H1 (cell line): ENCODE measurements around the gene KLHL7.

Experiments
- BACH1 ChIP-seq: IDR thresholded peaks from 2 replicates; pipeline ENCODE4 v1.6.1; 2012; ENCODE audit warnings: low read length, improper control_type of control experiment
- CTCF ChIP-seq, 3 experiments: IDR thresholded peaks; 1 replicate in 2 of 3; 2 replicates in 1 of 3; pipeline versions ENCODE4 v1.5.1 to v1.6.1; 2011; ENCODE audit warnings: low read length in 3 of 3, mild to moderate bottlenecking in 3 of 3, inconsistent platforms in 2 of 3, low read depth in 1 of 3, moderate library complexity in 1 of 3; ENCODE audit not compliant: insufficient read depth in 1 of 3; ENCODE audit errors: control extremely low read depth in 1 of 3
- EZH2 ChIP-seq: fragments of 200-600 bp; sonication (generic); IDR thresholded peaks from 2 replicates; pipeline ENCODE4 v1.7.1; 2012; ENCODE audit warnings: low read depth, mild to moderate bottlenecking, moderate library complexity, low read length, inconsistent platforms; ENCODE audit not compliant: severe bottlenecking
- HDAC2 ChIP-seq, 2 experiments: fragments of 300-600 bp in 1 of 2; sonication (generic) in 1 of 2; IDR thresholded peaks; 2 replicates each; pipeline ENCODE4 v1.6.1; 2011 to 2012; ENCODE audit warnings: low read depth in 2 of 2, low read length in 2 of 2, mild to moderate bottlenecking in 2 of 2, moderate library complexity in 2 of 2, borderline replicate concordance in 1 of 2, inconsistent platforms in 1 of 2
- MAX ChIP-seq: IDR thresholded peaks from 2 replicates; pipeline ENCODE4 v1.6.1; 2012; ENCODE audit warnings: inconsistent platforms
- POLR2A ChIP-seq, 2 experiments: IDR thresholded peaks; 1 replicate in 1 of 2; 2 replicates in 1 of 2; pipeline ENCODE4 v1.6.1; 2011; ENCODE audit warnings: low read depth in 2 of 2, low read length in 2 of 2, mild to moderate bottlenecking in 2 of 2; ENCODE audit errors: control extremely low read depth in 1 of 2
- POLR2AphosphoS5 ChIP-seq: IDR thresholded peaks from 2 replicates; pipeline ENCODE4 v1.6.1; 2011; ENCODE audit warnings: low read depth, low read length
- POU5F1 ChIP-seq: IDR thresholded peaks from 2 replicates; pipeline ENCODE4 v1.6.1; 2011; ENCODE audit warnings: low read depth, mild to moderate bottlenecking, low read length, moderate library complexity
- SP2 ChIP-seq: IDR thresholded peaks from 2 replicates; pipeline ENCODE4 v1.6.1; 2012; ENCODE audit warnings: mild to moderate bottlenecking, low read length, inconsistent platforms
- USF2 ChIP-seq: IDR thresholded peaks from 2 replicates; pipeline ENCODE4 v1.6.1; 2011; ENCODE audit warnings: low read length, improper control_type of control experiment

- TF ChIP-seq POLR2A (IDR thresholded peaks at IDR 0.05; ENCODE audit: control extremely low read depth in 1 of 2, low read depth in 2 of 2, low read length in 2 of 2) (no peak), CTCF (IDR thresholded peaks at IDR 0.05; ENCODE audit: control extremely low read depth in 1 of 3, insufficient read depth in 1 of 3, low read depth in 1 of 3, low read length in 3 of 3) (no peak), POU5F1 (no peak), POLR2AphosphoS5 (no peak), EZH2 (no peak), MAX (no peak), HDAC2 (IDR thresholded peaks at IDR 0.05; ENCODE audit: borderline replicate concordance in 1 of 2, low read depth in 2 of 2, low read length in 2 of 2) (no peak), BACH1 (no peak), SP2 (no peak), USF2 (no peak)
Observed at GRCh38 chr7:23121165-23121564, 15.6 kb downstream of the KLHL7 start.
